ENCODE measurements around the gene LRMDA.

The LRMDA gene

GRCh38 chr10:75836064-75836463, 404.6 kb downstream of the LRMDA start:
- DNase-seq (ENCODE audit: low read depth): no peak

- no peak for DNase-seq (ENCODE audit: low read depth)
Measured at GRCh38 chr10:75838486-75838885, 407.1 kb downstream of the LRMDA start.

- no peak for DNase-seq (ENCODE audit: low read depth)
Measured at GRCh38 chr10:75839020-75839419, 407.6 kb downstream of the LRMDA start.

- DNase-seq (ENCODE audit: low read depth): no peak
Measured at GRCh38 chr10:75841266-75841665, 409.8 kb downstream of the LRMDA start.

GRCh38 chr10:75845176-75845947, 413.9 kb downstream of the LRMDA start:
- no peak for DNase-seq (ENCODE audit: low read depth)

GRCh38 chr10:75847477-75847876, 416.1 kb downstream of the LRMDA start:
- no peak for DNase-seq (ENCODE audit: low read depth)

GRCh38 chr10:75851580-75852345, 420.3 kb downstream of the LRMDA start:
- no peak for DNase-seq (ENCODE audit: low read depth)

GRCh38 chr10:75852851-75853484, 421.5 kb downstream of the LRMDA start:
- DNase-seq (ENCODE audit: low read depth): no peak

GRCh38 chr10:75857269-75857846, 425.9 kb downstream of the LRMDA start:
- no peak for DNase-seq (ENCODE audit: low read depth)

- no peak for DNase-seq (ENCODE audit: low read depth)
Measured at GRCh38 chr10:75857896-75858295, 426.5 kb downstream of the LRMDA start.

- DNase-seq (ENCODE audit: low read depth): no peak
Measured at GRCh38 chr10:75858339-75858738, 426.9 kb downstream of the LRMDA start.

- DNase-seq (ENCODE audit: low read depth): no peak
Measured at GRCh38 chr10:75859141-75859540, 427.7 kb downstream of the LRMDA start.

GRCh38 chr10:75860009-75860408, 428.6 kb downstream of the LRMDA start:
- no peak for DNase-seq (ENCODE audit: low read depth)

- no peak for DNase-seq (ENCODE audit: low read depth)
Measured at GRCh38 chr10:75861582-75861981, 430.2 kb downstream of the LRMDA start.

- no peak for DNase-seq (ENCODE audit: low read depth)
Measured at GRCh38 chr10:75862935-75863334, 431.5 kb downstream of the LRMDA start.

- no peak for DNase-seq (ENCODE audit: low read depth)
Measured at GRCh38 chr10:75864717-75865116, 433.3 kb downstream of the LRMDA start.

- DNase-seq (ENCODE audit: low read depth): no peak
Measured at GRCh38 chr10:75865413-75866299, 434.2 kb downstream of the LRMDA start.

GRCh38 chr10:75866300-75866625, 434.8 kb downstream of the LRMDA start:
- DNase-seq (ENCODE audit: low read depth): no peak

GRCh38 chr10:75866731-75867130, 435.3 kb downstream of the LRMDA start:
- no peak for DNase-seq (ENCODE audit: low read depth)

- DNase-seq (ENCODE audit: low read depth): no peak
Measured at GRCh38 chr10:75868574-75868973, 437.1 kb downstream of the LRMDA start.

- no peak for DNase-seq (ENCODE audit: low read depth)
Measured at GRCh38 chr10:75870039-75870645, 438.7 kb downstream of the LRMDA start.

Measured in stimulated activated CD8-positive, alpha-beta memory T cell treated with anti-CD3 and anti-CD28 coated beads, Interleukin-15, amount 100 ng/mL, for 1 hour (primary cell).